A549 (cell line): ENCODE measurements around the gene TTC31. TPM values are rescaled to one million over a fixed set of nuclear protein-coding genes. Genes with fewer than 3 reads are reported as not detected.

Experiments used
- ATAC-seq, 2 experiments: fragments of 200-7000 bp in 1 of 2; fragments of >200 bp in 1 of 2; cut with Nextera tagmentation in 1 of 2; cut with Tn5 transposase in 1 of 2; 3 replicates each; pipeline versions ENCODE4 v1.8.0 to v1.9.1; 2018 to 2020; ENCODE audit warnings: mild to moderate bottlenecking in 1 of 2, moderate library complexity in 1 of 2
- CTCF ChIA-PET: fragments of 300-600 bp; sonication (Branson Sonifier 250); formaldehyde crosslinking; extraction: SDS; loops from one replicate; lab custom pipeline; 2021; ENCODE audit warnings: antibody characterized with exemption, inconsistent platforms; lab: Yijun Ruan, JAX
- POLR2A ChIA-PET: fragments of 350-600 bp; formaldehyde crosslinking; extraction: SDS; loops from one replicate; lab custom pipeline; 2021; ENCODE audit warnings: antibody characterized with exemption, inconsistent platforms; lab: Yijun Ruan, JAX
- DNase-seq, 2 experiments: peaks; one replicate each; pipeline versions ENCODE4 v3.0.0 to v3.0.0-alpha.2; 2011 to 2016; ENCODE audit warnings: low read depth in 1 of 2, low spot score in 1 of 2
- FAIRE-seq: peaks from 2 replicates; lab custom pipeline; 2011; peaks lifted over from hg19 to GRCh38; lab: Jason Lieb, UNC
- H3K27ac ChIP-seq, 2 experiments: fragments of >200 bp; sonication (Bioruptor Twin); formaldehyde crosslinking; 3 replicates each; pipeline ENCODE4 v1.5.1; 2016 to 2017
- H3K4me1 ChIP-seq: fragments of >200 bp; sonication (Bioruptor Twin); formaldehyde crosslinking; 3 replicates; pipeline ENCODE4 v1.6.1; 2016
- H3K4me2 ChIP-seq: fragments of >200 bp; sonication (Bioruptor Twin); formaldehyde crosslinking; 3 replicates; pipeline ENCODE4 v1.6.1; 2016
- H3K4me3 ChIP-seq: fragments of >200 bp; sonication (Bioruptor Twin); formaldehyde crosslinking; 3 replicates; pipeline ENCODE4 v1.5.1; 2016
- H3K9me3 ChIP-seq: fragments of >200 bp; sonication (Bioruptor Twin); formaldehyde crosslinking; 3 replicates; pipeline ENCODE4 v1.6.1; 2016
- BCL3 ChIP-seq: fragments of >200 bp; sonication (Bioruptor Twin); formaldehyde crosslinking; IDR thresholded peaks from 3 replicates; pipeline ENCODE4 v1.6.1; 2016
- CBX2 ChIP-seq: fragments of 200-600 bp; sonication (generic); IDR thresholded peaks from 2 replicates; pipeline ENCODE4 v1.6.1; 2016; ENCODE audit warnings: low read depth, mild to moderate bottlenecking, borderline replicate concordance
- CHD2 ChIP-seq: fragments of 150-350 bp; IDR thresholded peaks from 2 replicates; pipeline ENCODE4 v1.6.1; 2014; ENCODE audit warnings: low read length; ENCODE audit not compliant: partially characterized antibody
- EHMT2 ChIP-seq: fragments of 200-600 bp; sonication (generic); IDR thresholded peaks from 2 replicates; pipeline ENCODE4 v1.6.1; 2016; ENCODE audit warnings: antibody characterized with exemption, low read depth, mild to moderate bottlenecking, moderate library complexity
- FOXS1 ChIP-seq: fragments of 250-450 bp; sonication (Bioruptor Pico); IDR thresholded peaks from 2 replicates; pipeline ENCODE4 v1.5.0; 2020; ENCODE audit warnings: mild to moderate bottlenecking, moderate library complexity
- HMGXB4 ChIP-seq: fragments of 250-450 bp; sonication (Bioruptor Pico); IDR thresholded peaks from 2 replicates; pipeline ENCODE4 v1.5.0; 2021; ENCODE audit warnings: mild to moderate bottlenecking, moderate library complexity, borderline replicate concordance
- JUN ChIP-seq, 2 experiments: fragments of >200 bp; sonication (Bioruptor Twin); formaldehyde crosslinking; IDR thresholded peaks; 2 replicates in 1 of 2; 3 replicates in 1 of 2; pipeline ENCODE4 v1.6.1; 2016 to 2017
- JUNB ChIP-seq: fragments of >200 bp; sonication (Bioruptor Twin); formaldehyde crosslinking; IDR thresholded peaks from 2 replicates; pipeline ENCODE4 v1.6.1; 2016
- MAX ChIP-seq: IDR thresholded peaks from 2 replicates; pipeline ENCODE4 v1.6.1; 2012
- NR3C1 ChIP-seq: fragments of >200 bp; sonication (Bioruptor Twin); formaldehyde crosslinking; IDR thresholded peaks from 3 replicates; pipeline ENCODE4 v1.6.1; 2017
- PHF8 ChIP-seq: fragments of 200-600 bp; sonication (generic); IDR thresholded peaks from 2 replicates; pipeline ENCODE4 v1.6.1; 2016; ENCODE audit warnings: low read depth, mild to moderate bottlenecking, antibody characterized with exemption, moderate library complexity, borderline replicate concordance
- POLR2AphosphoS2 ChIP-seq: conservative IDR thresholded peaks from 2 replicates; pipeline ENCODE4 v1.6.1; 2012; ENCODE audit warnings: low read length, improper control_type of control experiment, inconsistent platforms
- SMC3 ChIP-seq: fragments of >200 bp; sonication (Bioruptor Twin); formaldehyde crosslinking; IDR thresholded peaks from 3 replicates; pipeline ENCODE4 v1.6.1; 2018; ENCODE audit warnings: inconsistent platforms
- TFCP2L1 ChIP-seq: fragments of 250-450 bp; sonication (Bioruptor Pico); IDR thresholded peaks from 2 replicates; pipeline ENCODE4 v1.5.0; 2021; ENCODE audit warnings: mild to moderate bottlenecking
- ZC3H11A ChIP-seq: fragments of 450-650 bp; IDR thresholded peaks from 2 replicates; pipeline ENCODE4 v1.6.1; 2014; ENCODE audit warnings: antibody characterized with exemption, mild to moderate bottlenecking
- WGBS: methylation state at CpG from one replicate; pipeline ENCODE4 v1.1.6; 2017; ENCODE audit errors: missing lambda C conversion rate; 5-methylcytosine and 5-hydroxymethylcytosine counted together
- polyA plus RNA-seq, 4 experiments: library from polyadenylated mRNA; depleted of rRNA in 3 of 4; stranded (reverse); fragments of >200 nt; fragmentation: RNase III in 1 of 4; extraction: RNeasy Plus Mini Kit Qiagen cat#74134 plus additional on column Dnase treatment in 1 of 4; gene quantifications; 2 replicates in 3 of 4; 3 replicates in 1 of 4; pipeline ENCODE4 v1.2.3, GENCODE V29; 2011 to 2017
- TF ChIP-seq, protein P1 (sequence below): fragments of >200 bp; sonication (Bioruptor Twin); formaldehyde crosslinking; IDR thresholded peaks from 2 replicates; pipeline ENCODE4 v1.6.1; 2016
- TF ChIP-seq, protein P2 (sequence below): fragments of 250-450 bp; sonication (Bioruptor Pico); IDR thresholded peaks from 2 replicates; pipeline ENCODE4 v1.5.0; 2020; ENCODE audit warnings: low read depth, mild to moderate bottlenecking, moderate library complexity
- TF ChIP-seq, protein P3 (sequence below): IDR thresholded peaks from 2 replicates; pipeline ENCODE4 v1.6.1; 2012

The TTC31 gene
- polyA plus RNA-seq, 2 of the 4 experiments (the other 2 are of a cell fraction) = 26.2 to 29.6 TPM

GRCh38 chr2:74495440-74495839 is 12.6 kb downstream of the TTC31 start:
- CTCF ChIA-PET = interaction anchor here (0.6 to 15.5 kb wide), 4 partner anchors 8 to 92 kb away, joined by 3 to 184 read pairs (median 35); partner anchors contain the start of genes CCDC142 and TTC31
- Histone ChIP-seq H3K4me2 (no peak overlapping the region), H3K4me3 (no peak overlapping the region), H3K27ac (no peak overlapping the region)
- POLR2A ChIA-PET = interaction anchor here (2.0 kb wide), 1 partner anchor 11 kb away, joined by 8 read pairs; the partner anchor contains the start of gene PCGF1
- DNase-seq = no peak
- no peak for TF ChIP-seq SMC3
- TF ChIP-seq POLR2AphosphoS2 = no peak
- TF ChIP-seq CBX2 = no peak
- TF ChIP-seq CHD2 = no peak
- no peak for TF ChIP-seq ZC3H11A
- no peak for TF ChIP-seq JUNB
- TF ChIP-seq NR3C1 = no peak
- TF ChIP-seq MAX = no peak
- TF ChIP-seq JUN (IDR thresholded peaks at IDR 0.05) = no peak
- no peak for TF ChIP-seq FOXS1 (CRISPR knock-in tag)
- TF ChIP-seq TFCP2L1 = no peak
- TF ChIP-seq, all 56 proteins: peak for 0
- WGBS = 90% methylated on average over 1 of the region's 1 CpG
- ATAC-seq = no peak
- Histone ChIP-seq H3K9me3 (no peaks in the 10 kb centered on the region), H3K4me1 (no peaks in the 10 kb centered on the region)
- FAIRE-seq = no peak

DNA sequence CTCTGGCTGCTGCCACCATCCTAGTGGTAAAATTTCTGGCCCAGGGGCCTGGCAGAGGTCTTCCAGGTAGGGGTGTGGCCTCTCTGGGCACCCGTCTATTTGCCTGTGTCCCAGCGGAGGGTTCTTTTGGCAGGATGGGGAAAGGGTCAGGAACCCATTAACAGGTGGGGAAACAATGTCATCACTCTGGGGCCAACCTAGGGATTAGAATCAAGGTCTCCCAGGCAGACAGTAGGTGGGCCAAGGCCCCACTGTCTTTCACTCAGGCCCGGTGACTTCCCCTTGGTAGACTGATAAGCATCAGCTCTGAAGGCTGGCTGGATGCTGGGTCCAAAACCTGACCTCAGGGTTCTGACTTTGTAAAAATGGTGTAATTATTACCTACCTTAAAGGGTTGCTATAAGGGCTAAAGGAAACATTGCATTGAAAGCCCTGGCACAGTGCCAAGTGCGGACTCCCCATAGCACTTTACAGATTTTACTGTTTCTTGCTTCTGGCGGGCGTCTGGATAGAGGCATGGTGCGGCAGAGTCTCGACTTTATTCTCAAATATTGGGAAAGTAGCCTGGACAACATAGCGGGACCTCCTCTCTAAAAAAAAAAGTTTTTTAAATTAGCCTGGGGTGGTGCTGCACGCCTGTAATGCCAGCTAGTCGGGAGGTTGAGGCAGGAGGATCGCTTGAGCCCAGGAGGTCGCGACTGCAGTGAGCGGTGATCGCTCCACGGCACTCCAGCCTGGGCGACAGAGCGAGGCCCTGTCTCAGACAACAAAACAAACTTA is 14.3 kb downstream of the TTC31 start:
- TF ChIP-seq BCL3 = peak; percentile 19; the same call in 1 of the 3 replicates
- TF ChIP-seq, protein P1, sequence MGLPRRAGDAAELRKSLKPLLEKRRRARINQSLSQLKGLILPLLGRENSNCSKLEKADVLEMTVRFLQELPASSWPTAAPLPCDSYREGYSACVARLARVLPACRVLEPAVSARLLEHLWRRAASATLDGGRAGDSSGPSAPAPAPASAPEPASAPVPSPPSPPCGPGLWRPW = no peak
- no peak overlapping the region for H3K4me3 ChIP-seq
- no peak overlapping the region for H3K27ac ChIP-seq
- no peaks in the 10 kb centered on the region for H3K9me3 ChIP-seq
- ATAC-seq (no peak), FAIRE-seq (no peak), DNase-seq (no peak)
- peaks cover 5% of the 10 kb centered on the region; the same call in 2 of the 3 replicates for H3K4me1 ChIP-seq
- ChIA-PET CTCF (interaction anchor here (0.8 to 15.5 kb wide), 5 partner anchors 10 to 90 kb away, joined by 4 to 184 read pairs (median 5); partner anchors contain the start of genes CCDC142, PCGF1 and TTC31), POLR2A (interaction anchor here (0.7 to 2.0 kb wide), 2 partner anchors 10 to 25 kb away, joined by 3 to 8 read pairs; partner anchors contain the start of genes MRPL53 and PCGF1)
- 93% methylated on average over 19 of the region's 19 CpGs for WGBS
- H3K4me2 ChIP-seq = no peak overlapping the region

DNA sequence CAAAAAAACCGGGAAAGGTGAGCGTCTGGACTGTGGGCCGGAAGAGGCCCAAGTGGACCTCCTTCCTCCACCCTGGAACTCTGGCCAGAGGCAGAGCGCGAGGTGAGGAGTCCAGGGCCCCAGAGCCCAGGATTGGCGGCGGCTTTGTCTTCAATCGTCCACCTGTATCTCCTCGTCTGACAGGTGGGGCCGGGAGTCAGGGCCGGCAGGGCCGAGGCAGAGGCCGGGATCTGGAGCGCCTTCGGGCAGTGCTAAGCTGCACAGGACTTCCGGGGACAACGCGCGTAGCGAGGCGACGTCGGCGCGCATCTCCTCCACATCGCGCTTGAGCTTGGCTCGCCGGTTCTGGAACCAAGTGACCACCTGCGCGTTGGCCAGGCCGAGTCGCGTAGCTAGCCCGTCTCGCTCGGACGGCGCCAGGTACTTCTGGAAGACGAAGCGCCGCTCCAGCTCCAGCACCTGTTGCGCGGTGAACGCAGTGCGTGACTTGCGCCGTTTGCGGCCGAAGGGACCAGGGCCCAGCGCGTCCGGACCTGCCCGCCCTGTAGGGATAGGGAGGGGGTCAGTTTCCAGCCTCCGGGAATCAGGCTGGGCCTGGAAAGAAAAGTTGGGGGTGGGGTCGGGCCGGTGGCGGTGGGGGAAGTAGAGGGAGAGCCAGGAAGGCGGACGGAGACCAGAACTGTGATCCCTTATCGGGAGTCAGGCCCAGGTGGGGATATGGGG is 15.1 kb downstream of the TTC31 start:
- WGBS = 93% methylated on average over 47 of the region's 61 CpGs
- TF ChIP-seq, protein P2, sequence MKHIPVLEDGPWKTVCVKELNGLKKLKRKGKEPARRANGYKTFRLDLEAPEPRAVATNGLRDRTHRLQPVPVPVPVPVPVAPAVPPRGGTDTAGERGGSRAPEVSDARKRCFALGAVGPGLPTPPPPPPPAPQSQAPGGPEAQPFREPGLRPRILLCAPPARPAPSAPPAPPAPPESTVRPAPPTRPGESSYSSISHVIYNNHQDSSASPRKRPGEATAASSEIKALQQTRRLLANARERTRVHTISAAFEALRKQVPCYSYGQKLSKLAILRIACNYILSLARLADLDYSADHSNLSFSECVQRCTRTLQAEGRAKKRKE = no peak
- TF ChIP-seq JUN (IDR thresholded peaks at IDR 0.05) (peak in 1 of 2 experiments; percentile 35; a peak in 1 of 5 replicates), EHMT2 (no peak), HMGXB4 (CRISPR knock-in tag) (no peak), PHF8 (no peak)
- TF ChIP-seq, protein P3, sequence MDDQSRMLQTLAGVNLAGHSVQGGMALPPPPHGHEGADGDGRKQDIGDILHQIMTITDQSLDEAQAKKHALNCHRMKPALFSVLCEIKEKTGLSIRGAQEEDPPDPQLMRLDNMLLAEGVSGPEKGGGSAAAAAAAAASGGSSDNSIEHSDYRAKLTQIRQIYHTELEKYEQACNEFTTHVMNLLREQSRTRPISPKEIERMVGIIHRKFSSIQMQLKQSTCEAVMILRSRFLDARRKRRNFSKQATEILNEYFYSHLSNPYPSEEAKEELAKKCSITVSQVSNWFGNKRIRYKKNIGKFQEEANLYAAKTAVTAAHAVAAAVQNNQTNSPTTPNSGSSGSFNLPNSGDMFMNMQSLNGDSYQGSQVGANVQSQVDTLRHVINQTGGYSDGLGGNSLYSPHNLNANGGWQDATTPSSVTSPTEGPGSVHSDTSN = 0 out of 2 replicates have a peak, but pooled peaks have one; percentile 16
- TF ChIP-seq, all 56 proteins: peak for 2
- H3K27ac ChIP-seq = no peak overlapping the region
- POLR2A ChIA-PET = no interaction called here
- FAIRE-seq (no peak), ATAC-seq (no peak), DNase-seq (no peak)
- H3K4me1 ChIP-seq = peaks cover 5% of the 10 kb centered on the region; the same call in 2 of the 3 replicates
- no peaks in the 10 kb centered on the region for H3K9me3 ChIP-seq
- no peak overlapping the region for H3K4me3 ChIP-seq
- CTCF ChIA-PET = interaction anchor here (0.9 to 15.5 kb wide), 3 partner anchors 9 to 89 kb away, joined by 4 to 184 read pairs (median 29); partner anchors contain the start of genes CCDC142, PCGF1 and TTC31
- H3K4me2 ChIP-seq = no peak overlapping the region
